ENCODE results near the gene TEAD3.
A peak's percentile ranks its signal among the peaks of the same experiment; 100 is the strongest.

The TEAD3 gene

DNA sequence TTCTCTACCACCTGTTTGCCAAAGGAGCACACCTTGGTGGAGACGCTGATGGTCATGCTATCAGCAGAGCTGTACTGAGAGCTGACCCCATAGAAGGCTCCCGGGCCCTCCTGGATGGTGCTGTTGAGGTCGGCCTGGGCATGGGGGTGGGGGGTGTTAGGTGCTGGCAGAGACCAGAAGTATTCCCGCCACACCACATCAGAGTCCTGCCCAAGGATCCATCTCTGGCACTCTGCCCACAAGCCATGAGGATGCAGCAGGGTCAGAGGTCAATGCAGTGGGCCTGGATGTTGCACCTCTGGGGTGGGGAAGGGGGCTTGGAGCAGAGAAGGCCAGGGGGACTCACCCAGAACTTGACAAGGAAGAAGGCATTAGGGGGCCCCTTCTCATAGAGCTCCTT is 21.3 kb downstream of the TEAD3 start:
- no peak for DNase-seq (ENCODE audit: low spot score)

DNA sequence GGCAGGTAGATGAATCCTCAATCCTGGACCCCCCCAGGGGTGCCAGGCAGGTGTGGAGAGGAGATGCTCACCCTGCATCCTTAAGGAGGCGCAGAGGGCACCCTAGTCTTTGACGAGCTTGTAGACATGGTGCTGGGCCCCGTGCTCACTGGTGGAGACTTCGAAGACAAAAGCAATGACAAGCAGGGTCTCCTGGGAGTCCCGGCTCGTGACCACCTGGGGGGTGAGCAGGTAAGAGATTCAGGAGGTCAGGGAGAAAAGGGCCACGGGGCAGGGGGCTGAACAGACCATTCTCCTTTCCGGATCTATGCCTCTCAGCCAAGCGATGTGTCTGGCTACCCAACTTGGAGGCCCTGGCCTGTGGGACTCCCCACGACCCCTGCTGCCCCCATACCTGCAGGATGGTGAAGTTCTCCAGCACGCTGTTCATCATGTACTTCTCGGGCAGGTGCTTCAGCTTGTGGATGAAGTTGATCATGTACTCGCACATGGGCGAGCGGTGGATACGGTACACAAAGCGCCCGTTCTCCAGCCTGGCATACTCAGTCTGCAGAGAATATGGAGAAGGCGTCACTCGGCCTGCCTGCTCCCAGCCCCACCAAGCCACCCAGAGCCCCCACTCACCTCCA is 21.8 kb downstream of the TEAD3 start:
- DNase-seq (ENCODE audit: low spot score): no peak

DNA sequence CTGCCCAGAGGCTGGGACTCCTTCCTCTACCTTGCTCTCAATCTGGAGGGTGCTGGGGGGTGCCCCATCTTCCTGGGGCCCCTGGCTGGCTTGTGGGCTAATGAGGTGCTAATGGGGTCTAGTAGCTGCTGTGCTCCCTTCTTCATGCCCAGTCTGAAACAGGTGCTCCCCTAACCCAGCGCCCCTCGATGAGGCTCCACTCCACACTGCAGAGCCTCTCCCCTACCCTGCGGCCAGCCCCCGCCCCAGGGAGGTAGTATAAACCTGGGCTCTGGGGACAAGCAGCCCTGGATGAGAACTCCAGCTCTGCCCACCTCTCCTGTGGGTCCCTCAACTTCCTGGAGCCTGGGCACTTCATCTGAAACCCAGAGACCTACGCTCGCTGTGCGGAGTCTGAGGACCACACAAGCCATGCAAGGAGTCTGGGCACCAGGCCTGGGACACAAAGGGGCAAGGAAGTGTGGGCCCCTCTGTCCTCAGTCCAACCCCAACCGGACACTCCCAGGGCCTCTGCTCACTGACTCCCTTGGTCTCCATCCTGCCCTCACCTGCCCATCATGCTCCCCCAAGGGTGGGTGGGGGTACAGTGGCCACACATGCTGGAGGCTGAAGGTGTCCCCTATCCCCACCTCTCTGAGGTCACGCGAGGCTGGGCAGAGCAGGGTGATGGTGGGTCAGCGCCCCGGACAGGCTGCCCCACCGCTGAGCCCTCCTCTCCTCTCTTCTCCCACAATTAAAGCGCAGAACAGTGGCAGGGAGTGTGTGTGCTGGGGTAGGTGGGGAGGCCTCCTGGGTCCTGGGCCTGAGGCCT is 22.5 kb downstream of the TEAD3 start:
- DNase-seq (ENCODE audit: low spot score): no peak

GRCh38 chr6:35473850-35474130 is 23.1 kb downstream of the TEAD3 start:
- no peak for DNase-seq (ENCODE audit: low spot score)

DNA sequence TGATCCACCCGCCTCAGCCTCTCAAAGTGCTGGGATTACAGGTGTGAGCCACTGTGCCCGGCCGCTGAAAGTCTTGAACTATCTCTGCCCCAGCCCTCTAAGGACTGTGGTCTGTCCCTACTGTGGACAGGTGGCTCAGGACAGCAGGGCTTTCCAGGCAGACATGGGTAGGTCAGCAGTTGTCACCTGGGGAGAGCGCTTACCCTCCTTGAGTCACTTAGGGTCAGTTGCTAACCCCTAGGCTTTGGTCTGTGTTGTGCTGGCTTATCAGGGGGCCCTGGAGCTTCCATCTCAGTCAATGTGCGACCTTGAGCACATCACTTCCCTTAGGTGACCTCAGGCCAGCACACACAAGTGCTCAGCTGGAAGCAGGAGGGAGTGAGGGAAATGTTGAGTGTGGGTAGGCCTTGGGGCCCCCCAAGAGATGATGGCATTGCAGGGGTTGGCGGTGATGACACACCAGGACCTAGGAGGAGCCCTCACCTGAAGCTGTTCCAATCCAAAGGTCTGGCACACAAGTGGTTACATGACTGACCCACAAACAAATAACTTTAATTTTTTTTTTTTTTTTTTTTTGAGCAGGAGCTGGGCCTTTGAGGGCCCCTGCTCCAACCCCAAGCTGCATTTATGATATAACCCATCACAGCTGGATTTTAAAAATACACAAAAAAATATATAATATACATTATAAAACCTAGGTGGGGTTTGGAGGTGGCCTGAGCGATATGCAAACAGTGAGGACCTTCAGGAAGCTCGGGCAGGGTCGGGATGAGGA is 23.6 kb downstream of the TEAD3 start:
- no peak for DNase-seq (ENCODE audit: low spot score)

DNA sequence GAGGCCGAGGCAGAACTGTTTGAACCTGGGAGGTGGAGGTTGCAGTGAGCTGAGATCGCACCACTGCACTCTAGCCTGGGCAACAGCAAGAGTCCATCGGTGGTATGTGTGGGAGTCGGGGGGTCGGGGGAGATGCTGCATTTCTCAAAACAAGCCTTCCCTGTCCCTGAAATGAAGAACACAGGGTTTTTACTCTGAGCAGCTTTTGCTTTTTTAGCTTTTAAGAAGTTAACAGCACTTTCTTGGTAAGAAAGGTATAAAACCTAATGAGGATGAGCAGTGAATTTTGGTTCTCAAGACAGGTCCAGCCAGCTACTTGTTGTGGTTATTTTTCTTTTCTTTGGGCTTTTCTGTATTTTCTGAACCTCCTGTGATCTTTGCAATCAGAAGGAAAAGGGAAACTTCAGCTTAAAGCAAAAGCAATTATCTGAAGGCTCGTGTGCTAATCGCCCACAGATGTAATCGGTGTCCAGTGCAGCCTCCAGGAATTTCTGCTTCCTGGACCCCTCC is 25.0 kb downstream of the TEAD3 start:
- DNase-seq (ENCODE audit: low spot score): no peak

GRCh38 chr6:35470663-35471120 is 26.2 kb downstream of the TEAD3 start:
- no peak for DNase-seq (ENCODE audit: low spot score)

DNA sequence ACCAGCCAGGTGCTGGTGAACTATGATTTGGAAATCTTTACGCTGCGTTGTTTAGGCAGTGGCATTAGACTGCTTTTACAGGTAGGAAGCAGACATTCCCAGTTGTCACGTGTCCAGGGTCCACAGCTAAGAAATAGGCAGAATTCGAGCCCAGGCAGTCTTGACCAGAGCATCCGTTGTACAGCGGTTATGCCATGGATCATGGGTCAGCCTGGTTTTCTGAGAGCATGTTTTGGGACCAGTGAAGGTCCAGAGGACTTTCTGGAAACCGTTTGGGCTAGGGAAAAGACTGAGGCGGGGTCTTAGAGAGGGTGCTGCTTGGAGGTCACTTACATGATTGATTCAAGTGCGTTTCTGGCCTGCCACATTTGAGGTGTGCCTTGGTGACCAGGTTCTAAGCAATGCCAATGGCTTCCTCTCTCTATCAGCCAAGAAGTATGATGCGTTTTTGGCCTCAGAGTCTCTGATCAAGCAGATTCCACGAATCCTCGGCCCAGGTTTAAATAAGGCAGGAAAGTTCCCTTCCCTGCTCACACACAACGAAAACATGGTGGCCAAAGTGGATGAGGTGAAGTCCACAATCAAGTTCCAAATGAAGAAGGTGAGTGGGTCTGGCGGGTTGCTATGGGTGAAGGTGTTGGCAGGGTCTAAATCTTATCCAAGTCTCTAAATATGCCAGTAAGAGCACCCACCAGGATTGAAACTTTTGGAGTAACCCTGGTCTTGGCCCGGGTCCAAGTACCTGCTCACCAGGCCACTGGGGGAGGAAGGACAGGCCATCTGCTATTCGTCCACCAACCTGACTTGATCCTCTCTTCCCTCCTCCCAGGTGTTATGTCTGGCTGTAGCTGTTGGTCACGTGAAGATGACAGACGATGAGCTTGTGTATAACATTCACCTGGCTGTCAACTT is 26.9 kb downstream of the TEAD3 start:
- no peak for DNase-seq (ENCODE audit: low spot score)

DNA sequence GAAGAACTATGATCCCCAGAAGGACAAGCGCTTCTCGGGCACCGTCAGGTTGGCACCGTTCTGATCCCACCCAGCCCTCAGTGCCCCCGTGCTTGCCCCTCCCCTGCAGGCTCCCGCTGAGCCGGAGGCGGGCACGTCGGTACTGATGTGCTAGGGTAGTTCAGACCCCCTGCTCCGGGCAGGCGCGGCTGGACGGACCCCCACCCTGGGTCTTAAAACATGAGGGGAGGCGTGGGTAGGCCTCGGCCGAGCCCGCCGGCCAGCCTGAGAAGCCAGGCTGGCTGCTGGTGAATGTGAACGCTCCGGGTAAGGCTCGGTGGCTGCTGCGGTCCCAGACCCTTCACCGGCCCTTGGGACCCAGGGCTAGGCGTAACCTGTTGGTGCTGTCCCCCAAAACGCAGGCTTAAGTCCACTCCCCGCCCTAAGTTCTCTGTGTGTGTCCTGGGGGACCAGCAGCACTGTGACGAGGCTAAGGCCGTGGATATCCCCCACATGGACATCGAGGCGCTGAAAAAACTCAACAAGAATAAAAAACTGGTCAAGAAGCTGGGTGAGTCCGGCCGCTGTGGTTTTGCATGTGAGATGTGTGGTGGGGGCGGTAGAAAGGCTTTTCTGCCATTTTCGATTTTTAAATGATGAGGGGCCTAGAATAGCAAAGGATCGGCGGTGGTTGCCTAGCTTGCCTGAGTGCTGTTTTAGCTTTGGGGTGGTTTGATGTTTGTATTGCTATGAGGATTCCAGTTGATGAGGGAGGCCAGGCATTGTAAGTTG is 27.7 kb downstream of the TEAD3 start:
- no peak for DNase-seq (ENCODE audit: low spot score)

GRCh38 chr6:35468181-35468979 is 28.5 kb downstream of the TEAD3 start, which contains the start of gene RPL10A:
Gene RPL10A (plus strand): TSS chr6:35468401. CDS start chr6:35468435, 34 bp downstream.
- DNase-seq (ENCODE audit: low spot score): peak; percentile 98

- no peak for DNase-seq (ENCODE audit: low spot score)
These were observed 31.2 kb downstream of the TEAD3 start for GRCh38 chr6:35465646-35466045.

GRCh38 chr6:35463292-35463691 is 33.6 kb downstream of the TEAD3 start:
- DNase-seq (ENCODE audit: low spot score): no peak

DNA sequence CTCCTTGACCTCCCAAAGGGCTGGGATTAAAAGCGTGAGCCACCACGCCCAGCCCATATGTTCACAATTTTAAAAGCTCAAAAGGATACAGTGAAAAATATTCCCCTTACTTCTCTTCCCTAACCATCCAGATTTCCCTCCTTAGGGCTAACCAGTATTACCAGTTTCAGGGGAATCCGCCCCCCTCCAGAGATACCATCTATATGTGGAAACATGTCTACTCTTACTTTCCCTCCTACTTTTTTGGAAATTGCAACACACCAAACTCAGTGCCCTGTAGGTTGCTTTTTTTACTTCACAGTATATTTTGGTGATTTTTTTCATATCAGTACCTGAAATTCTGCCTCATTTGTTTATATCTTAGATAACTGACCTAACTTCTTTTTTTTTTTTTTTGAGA is 35.6 kb downstream of the TEAD3 start:
- no peak for DNase-seq (ENCODE audit: low spot score)

DNA sequence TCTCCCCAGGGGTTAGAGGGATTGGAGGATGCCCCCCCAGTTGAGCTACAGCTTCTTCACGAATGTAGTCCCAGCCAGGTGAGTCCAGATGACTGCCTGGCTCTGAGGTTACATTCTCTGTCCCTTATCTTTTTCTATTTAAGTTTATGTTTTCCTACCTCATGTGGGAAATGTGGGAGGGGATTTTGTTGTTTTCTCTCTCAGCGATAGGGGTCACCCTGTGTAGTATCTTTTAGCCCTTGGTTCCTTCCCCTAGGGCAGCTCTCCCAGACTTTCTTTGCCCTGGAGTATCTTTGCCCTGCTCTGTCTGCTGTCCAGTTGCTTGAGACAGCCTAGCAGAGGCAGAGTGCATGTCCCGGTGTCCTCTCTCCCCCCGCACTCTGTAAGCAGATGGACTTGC is 39.0 kb downstream of the TEAD3 start:
- no peak for DNase-seq (ENCODE audit: low spot score)

DNA sequence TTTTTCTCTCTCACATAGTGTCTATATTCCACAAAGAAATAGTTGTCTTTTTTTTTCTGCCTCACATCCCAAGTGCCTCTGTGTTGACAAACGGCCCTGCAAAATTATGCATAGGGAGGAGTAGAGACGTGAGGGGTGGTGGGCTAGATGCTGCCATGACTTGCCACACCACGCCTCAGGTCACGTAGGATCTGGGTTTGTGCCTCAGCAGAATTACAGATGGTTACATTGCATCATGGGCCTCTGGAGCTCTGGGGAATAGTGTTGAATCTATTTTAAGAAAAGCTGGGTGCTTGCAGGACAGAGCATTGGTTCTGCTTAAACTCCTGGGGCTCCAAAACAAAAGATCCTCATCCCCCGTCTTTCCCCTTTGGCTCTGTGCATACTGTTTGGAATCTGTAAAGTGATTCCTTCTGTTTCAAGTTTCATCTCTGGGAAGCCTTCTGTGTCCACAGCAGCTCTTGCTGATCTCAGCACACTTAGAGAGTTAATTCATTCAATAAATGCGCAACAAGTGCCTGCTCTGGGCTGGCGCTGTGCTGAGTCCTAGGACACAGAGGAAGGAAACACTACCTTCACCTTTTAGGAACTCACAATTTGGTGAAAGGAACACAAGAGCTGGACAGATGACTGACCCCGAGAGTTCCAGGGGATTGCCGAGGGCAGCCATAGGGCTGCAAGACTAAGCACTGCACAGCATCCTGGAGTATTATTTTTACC is 42.3 kb downstream of the TEAD3 start:
- no peak for DNase-seq (ENCODE audit: low spot score)

DNA sequence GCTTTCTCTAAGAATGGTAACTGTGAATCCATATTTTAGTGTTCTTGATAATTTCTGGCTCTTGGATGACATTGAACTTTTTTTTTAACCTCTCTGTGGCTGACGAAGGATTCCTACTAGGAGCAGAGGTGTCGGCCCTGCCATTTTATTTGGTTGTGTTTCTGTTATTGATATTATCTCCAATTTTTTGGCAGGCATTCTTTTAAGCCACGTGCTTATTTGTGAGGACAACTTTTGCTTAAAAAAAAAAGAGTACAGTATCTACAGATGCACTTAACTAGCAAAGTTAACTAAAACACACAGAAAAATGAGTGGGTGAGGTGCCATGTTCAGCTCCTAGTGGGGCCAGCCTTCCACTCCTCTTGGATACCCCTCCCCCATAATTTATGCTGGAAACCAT is 43.6 kb downstream of the TEAD3 start:
- DNase-seq (ENCODE audit: low spot score): no peak

DNA sequence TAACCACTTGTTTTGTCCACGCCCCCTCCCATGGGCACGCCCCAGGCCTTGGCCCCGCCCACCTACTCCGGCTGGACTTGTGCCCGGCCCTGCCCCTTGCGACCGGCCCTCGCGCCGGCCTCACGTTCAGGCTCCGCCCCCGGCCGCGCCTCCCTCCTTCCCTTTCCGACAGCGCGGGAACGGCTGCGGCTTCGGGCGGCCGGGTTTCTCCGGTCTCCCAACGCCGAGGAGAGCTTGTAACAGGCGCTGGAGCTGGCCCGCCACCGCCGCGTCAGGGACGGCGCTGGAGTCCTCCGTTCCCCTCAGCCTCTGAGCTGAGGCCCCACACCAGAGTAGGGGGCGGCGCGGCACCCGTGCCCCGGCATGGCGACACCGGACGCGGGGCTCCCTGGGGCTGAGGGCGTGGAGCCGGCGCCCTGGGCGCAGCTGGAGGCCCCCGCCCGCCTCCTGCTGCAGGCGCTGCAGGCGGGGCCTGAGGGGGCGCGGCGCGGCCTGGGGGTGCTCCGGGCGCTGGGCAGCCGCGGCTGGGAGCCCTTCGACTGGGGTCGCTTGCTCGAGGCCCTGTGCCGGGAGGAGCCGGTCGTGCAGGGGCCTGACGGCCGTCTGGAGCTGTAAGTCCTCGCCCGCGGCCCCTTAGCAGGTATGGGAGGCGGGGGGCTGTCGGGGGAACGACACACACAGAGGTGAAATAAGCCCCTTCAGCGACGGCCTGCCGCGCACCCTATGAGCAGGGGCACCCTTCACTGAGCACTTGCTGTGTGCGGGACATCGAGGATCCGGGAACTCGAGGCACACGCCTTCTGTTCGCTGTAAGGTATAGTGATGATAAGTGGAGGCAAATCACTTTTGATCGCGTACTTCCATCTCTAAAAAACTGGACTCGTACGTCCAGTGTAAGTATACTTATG is 44.4 kb downstream of the TEAD3 start, which contains the start of gene FANCE:
Gene FANCE (plus strand): TSS at position 156 of the 908 bp plus-strand sequence. CDS start 208 bp downstream, at position 364.
- DNase-seq (ENCODE audit: low spot score): peak; percentile 87

All from pons (tissue), 1 donor.